GM18909 (cell line): Measurements from ENCODE around the gene AATK.
"Not testable (repeated sequence)": the region's sequence is repeated elsewhere in the genome, so short reads cannot be mapped to it uniquely, and the experiment has no call there.

Experiments
- ATAC-seq: cut with Tn5 transposase; IDR thresholded peaks from one replicate; pipeline ENCODE4 v1.9.1; 2021; ENCODE audit warnings: mild to moderate bottlenecking; ENCODE audit not compliant: unreplicated experiment, poor library complexity

Gene AATK

DNA sequence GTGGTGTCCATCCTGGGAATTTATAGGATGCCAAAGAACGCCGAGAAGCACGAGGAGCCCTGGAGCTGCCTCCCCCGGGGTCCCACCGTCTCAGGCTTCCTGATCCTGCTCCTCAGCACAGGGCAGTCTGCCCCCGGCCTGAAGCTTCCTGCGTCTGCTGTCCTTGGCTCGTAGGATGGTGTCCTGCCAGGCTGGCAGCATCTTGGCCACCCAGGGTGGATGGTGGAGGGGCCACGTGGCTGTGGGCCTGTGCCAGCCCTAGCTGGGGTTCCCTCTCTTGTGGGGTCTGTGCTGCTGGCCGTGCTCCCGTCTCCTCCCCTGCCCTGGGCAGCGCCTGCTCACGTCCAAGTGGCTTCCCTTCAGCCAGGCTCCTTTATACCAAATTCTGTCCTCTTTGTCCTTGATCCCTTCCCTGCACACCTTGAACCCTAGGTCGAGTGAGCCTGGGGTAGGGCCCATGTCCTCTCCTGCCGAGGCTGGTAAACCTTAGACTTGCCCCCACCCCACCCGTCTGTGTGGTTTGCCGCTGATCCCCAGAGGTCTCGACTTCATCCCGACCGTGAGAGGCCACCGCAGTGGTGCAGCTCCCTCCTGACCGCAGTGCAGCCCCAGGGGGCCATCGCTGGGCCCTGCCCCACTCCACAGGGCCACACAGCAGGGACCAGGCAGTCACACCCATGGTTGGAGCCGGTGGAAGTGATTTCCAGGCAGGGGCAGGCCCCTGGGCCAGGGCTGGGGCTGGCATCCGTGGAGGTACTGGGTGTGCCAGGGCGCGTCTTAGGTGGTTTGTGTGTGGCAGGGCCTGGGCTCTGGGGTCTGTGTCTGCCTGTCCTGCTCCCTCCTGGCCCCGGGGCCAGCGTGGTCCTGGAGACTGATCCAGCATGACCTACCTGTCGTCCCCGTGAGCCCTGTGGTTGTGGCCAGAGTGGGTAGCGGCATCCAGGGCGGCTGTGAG is 84.5 kb downstream of the AATK start:
- no peak for ATAC-seq

DNA sequence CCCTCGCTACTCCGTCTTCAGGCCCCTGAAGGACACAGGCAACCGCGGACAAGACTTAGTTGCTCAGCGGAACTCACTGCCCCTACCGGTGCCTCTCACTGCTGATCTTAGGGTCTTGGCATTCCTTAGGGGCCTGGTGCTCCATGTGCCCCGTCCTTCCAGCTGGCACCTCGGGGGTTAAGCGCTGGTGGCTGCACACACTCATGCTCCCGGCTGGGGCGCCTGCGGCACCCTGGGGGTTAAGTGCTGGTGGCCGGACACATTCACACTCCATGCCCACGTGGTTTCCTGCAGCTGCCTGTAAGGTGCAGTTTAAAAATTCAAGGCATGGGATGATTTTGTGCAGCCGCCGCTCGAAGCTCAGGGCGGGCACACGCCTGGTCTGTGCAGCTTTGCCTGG is 86.0 kb downstream of the AATK start:
- ATAC-seq, result no peak

DNA sequence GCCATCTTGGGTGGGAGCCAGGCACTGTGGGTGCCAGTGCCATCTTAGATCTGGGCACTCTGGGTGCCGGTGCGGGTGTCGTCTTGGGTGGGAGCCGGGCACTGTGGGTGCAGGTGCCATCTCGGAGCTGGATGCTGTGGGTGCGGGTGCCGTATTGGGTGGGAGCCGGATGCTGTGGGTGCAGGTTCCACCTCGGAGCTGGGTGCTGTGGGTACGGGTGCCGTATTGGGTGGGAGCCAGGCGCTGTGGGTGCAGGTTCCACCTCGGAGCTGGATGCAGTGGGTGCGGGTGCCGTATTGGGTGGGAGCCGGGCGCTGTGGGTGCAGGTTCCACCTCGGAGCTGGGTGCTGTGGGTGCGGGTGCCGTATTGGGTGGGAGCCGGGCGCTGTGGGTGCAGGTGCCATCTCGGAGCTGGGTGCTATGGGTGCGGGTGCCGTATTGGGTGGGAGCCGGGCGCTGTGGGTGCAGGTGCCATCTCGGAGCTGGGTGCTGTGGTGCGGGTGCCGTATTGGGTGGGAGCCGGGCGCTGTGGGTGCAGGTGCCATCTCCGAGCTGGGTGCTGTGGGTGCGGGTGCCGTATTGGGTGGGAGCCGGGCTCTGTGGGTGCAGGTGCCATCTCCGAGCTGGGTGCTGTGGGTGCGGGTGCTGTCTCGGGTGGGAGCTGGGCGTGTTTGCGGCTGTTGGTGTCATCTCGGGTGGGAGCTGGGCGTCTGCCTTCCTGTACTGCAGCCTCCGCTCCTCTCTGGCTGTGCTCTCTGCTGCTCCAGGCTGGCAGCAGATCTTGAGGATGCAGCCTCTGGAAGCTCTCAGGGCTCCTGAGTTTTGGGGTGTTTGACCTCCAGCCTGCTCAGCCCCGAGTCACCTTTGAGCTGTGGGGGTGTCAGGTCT is 87.8 kb downstream of the AATK start:
- ATAC-seq, result not testable (repeated sequence)

DNA sequence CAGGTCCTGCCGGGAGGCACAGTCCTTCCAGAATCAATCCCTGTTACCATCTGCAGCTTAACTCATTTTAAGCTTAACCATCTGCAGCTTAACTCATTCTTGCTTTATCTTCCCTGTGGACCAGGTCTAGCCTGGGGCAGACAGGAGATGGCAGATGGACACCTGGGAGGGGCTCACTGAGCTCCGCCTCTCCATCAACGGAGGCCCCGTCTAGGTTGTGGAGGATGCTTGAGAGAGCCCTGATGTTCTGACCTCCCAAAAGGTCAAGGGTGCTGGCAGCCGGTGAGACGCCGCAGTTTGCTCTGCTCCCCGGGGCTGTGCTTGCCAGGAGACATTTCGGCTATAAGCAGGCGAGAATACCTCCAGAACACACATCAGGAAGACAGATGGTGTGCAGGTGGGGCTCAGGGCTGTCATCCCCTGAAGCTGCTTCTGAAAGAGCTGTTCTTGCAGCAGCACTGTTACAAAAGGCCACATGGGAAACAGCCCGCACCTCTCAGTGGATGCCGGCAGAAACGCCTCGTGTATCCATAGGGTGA is 89.8 kb downstream of the AATK start:
- no peak for ATAC-seq

DNA sequence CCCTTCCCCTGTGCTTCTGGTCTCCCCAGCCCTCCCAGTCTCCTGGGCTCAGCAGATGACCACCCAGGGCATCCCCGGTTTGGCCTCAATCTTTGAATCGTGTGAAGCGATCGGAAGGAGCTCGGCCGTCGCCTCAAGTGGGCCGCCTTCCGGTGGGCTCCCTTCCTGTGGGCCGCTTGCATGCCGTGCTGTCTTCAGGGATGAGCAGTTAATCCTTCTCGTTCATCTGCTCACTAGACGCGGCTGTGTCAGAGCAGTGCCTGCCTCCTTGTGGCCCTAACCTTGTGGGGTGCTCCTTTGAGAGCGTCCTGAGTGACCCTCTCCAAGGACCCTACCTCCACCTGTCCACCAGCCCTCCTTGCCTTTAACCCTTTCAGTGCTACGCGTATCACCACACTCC is 90.7 kb downstream of the AATK start:
- no peak for ATAC-seq

DNA sequence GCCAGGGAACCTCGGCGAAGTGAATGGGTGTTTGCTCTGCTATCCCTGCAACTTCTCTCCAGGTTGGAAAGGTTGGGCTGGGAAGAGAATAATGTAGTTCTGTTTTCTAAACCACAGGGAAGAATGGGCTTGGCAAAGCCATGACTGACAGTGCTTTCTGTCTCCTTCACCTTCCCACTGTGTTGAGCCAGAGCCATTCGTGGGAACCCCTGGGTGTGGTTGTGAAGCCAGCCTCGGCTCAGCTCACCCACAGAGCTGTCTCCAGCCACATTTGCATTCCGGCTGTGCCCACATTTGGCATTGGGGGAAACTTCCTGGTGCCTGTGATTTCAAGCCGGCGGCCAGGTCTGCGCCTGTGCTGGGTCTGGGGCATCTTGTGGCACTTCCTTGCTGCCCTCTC is 91.1 kb downstream of the AATK start:
- no peak for ATAC-seq

DNA sequence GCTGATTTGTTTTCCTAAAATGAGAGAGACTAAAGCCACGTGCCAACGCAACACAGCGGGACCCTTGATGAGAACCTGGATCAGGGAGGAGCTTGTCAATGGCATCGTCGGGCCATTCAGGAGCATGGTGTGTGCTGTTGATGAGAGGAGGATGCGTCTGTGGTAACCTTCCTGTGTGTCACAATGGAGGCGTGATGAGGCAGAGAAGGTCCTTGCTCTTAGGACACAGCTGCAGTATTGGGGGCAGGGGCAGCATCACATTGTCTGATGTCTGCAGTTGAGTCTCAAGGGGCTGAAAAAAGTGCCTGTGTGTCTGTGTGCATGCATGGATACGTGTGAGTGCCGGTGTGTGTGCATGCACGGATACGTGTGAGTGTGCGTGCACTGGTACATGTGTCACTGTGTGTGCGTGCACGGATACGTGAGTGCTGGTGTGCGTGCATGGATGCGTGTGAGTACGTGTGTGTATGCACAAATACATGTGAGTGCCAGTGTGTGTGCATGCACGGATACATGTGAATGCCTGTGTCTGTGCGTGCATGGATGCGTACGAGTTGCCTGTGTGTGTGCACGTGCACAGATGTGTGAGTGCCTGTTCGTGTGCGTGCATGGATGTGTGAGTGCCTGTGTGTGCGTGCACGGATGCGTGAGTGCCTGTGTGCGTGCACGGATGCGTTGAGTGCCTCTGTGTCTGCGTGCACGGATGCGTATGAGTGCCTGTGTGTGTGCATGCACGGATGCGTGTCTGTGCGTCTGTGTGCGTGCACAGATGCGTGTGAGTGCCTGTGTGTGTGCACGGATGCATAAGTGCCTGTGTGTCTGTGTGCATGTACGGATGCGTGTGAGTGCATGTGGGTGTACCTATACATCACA is 91.8 kb downstream of the AATK start:
- ATAC-seq, result no peak

DNA sequence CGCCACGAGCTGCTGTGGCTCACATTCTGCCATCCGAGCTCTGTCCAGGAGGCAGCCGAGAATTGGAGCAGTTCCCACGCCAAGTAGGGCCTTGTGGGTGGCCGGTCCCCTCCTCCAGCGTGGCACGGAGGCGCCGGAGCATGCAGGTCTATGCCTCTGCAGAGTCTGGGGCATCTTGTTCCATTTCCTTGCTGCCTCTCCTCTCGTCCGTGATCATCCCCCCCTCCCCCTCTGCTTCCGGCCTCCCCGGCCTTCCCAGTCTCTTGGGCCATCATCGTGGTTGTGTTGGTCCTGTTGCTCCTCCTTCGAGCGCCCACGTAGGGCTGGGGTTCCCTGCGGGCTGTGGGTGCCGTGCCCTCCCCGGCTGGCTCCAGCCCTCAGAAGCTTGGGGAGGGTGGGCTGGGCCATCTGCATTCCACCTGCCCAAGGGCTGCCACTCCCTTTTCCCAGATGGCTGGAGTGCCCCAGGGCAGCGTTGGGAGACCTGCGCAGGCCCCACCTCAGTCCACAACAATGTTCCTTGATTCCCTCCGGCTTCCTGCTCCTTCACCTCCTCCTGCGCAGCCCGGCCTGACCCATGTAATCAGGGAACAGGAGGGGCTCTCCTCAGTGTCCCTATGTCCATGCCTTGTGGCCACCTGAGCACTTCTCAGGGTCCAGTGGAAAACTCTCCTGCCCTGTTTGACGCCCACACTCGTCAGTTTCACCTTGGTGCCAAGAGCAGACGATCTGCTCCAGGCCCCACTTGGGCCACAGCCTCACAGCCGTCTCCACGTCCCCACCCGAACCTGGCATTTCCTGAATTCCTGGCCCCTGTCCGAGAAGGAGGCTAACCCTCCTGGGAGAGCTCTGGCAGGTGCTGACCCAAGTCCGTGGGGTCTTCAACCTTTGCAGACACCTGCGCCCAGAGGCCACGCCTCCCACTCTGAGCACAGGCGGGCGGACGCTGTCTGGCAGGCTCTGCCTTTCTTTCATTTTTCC is 94.0 kb downstream of the AATK start:
- ATAC-seq, result no peak

DNA sequence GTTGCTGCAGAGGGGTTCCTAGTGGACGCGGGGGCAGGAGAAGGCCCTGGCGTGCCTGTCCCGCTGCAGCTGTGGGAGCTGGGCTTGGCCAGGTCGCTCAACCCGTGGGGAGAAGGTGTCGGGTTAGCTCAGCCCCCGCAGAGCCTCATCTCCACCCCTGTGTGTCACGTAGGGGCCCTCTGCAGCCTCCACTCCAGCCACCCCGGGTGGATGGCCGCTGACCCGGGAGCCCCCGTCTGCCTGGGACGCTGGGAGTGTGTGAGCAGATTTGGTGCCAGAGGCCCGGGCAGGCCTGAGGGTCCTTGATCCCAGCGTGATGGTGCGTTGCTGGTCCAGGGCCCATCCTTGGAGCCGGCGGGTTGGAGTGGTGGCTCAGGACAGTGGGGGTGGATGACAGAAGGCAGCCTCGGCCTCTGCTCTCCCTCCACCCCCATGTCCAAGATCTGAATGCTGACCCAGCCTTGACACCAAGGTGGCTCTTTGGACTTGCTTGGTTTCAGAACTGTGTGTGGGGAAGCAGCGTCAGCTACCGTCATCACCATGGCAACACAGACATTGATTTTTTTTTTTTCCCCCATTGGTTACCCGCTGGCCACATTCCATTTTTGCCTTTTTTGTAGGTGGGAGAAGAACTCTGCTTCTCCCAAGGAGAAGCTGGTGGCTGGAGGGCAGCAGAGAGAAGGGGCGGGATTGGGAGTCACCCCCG is 95.3 kb downstream of the AATK start:
- ATAC-seq, result no peak

DNA sequence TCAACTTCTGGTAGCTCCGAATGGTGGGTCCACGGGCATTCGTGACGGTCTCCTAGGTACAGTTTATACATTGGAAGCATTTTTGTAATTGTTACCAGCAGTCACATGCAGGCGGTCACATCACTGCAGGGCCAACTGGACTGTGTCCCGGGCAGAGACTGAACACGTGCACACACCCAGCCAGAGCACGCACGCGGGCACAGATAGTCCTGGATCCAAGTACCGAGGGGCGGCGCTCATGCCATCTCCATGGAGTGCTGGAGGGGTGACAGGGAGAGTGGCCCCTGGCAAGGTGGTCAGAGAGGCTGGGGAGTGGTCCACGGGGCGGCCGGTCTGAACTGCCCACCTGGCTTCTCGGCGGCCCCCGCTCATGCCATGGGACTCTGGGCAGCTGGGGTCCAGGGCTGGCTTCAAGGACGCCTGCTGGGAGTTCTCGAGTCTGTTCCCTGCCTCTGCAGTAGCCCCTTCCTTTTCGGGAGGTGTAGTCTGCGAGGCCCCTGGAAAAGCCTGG is 96.8 kb downstream of the AATK start:
- no peak for ATAC-seq

DNA sequence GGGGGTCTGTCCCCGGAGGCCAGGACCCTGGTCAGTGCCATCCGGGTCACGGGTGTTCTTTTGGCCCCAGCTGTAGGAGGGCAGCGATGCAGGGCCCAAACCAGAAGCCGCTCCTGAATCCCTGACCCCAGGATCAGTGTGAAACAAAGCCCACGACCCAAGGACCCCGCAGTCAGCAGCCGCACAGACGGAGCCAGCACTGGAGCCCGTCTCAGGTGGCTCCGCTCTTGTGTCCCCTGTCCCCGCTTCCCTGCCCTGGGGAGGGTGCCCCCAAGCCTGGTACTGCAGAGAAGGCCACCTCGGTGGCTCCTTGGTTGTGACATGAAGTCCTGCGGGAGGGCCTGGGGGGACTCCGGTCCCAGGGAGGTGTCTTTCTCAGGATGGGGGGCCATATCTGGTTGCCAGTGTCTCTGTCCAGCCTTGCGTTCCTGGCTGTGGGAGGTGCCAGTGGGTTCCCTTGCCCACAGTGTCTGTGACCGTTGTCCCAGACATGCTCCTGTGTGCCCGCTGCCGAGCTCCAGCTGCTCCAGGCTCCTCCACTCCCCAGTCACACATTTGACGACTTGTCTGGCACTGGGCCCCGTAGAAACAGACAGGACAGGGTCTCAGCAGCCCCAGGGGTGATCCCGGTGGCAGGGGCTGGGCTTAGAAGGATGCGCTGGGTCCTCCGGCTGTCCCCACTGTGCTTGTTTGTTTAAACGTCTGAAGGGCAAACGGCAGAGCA is 97.4 kb downstream of the AATK start:
- ATAC-seq, result no peak

DNA sequence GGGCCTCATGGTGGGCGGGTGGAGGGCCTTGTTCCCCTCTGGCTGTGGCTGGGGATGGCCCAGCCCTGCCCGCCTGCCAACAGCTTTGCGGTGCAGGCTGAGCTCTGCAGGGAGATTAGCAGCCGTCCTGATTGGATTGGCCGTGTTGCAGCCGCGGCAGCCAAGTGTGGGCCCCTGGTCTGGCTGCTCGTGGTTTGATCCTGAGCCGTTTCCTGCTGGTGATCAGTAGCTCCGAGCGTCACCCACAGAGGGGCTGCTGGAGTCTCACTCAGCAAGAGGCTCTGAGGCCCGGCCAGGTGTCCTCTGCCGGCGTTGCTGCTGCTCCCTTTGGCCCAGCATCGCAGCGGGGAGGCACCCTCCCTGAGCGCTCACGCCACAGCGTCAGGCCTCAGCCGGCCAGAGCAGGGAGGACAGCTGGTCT is 98.6 kb downstream of the AATK start:
- no peak for ATAC-seq
